GM23248 (cell line): Measurements from ENCODE around the gene NUBP2. TPM values are rescaled to one million over a fixed set of nuclear protein-coding genes. Genes with fewer than 3 reads are reported as not detected.

Experiments
- DNase-seq: peaks from one replicate; pipeline ENCODE4 v3.0.0-alpha.2; 2015
- H2AFZ ChIP-seq: fragments of 200-600 bp; sonication (generic); 2 replicates; pipeline ENCODE4 v1.6.1; 2016; ENCODE audit warnings: antibody characterized with exemption
- H3F3A ChIP-seq: fragments of 200-600 bp; sonication (generic); 2 replicates; pipeline ENCODE4 v1.6.1; 2016; ENCODE audit warnings: mild to moderate bottlenecking, antibody characterized with exemption, mixed run types; ENCODE audit not compliant: insufficient read depth
- H3K27ac ChIP-seq: fragments of 200-600 bp; sonication (generic); 2 replicates; pipeline ENCODE4 v1.5.1; 2016; ENCODE audit warnings: mild to moderate bottlenecking
- H3K27me3 ChIP-seq: fragments of 200-600 bp; sonication (generic); replicated peaks from 2 replicates; pipeline ENCODE4 v1.6.1; 2016; ENCODE audit warnings: mild to moderate bottlenecking; ENCODE audit not compliant: insufficient read depth
- H3K36me3 ChIP-seq: fragments of 200-600 bp; sonication (generic); 2 replicates; pipeline ENCODE4 v1.6.1; 2016; ENCODE audit warnings: low read depth, mild to moderate bottlenecking
- H3K4me1 ChIP-seq: fragments of 200-600 bp; sonication (generic); 2 replicates; pipeline ENCODE4 v1.6.1; 2016; ENCODE audit warnings: mild to moderate bottlenecking; ENCODE audit not compliant: insufficient read depth
- H3K4me2 ChIP-seq: fragments of 200-600 bp; sonication (generic); one replicate; pipeline ENCODE4 v1.6.1; 2016; ENCODE audit warnings: mild to moderate bottlenecking; ENCODE audit not compliant: unreplicated experiment
- H3K4me3 ChIP-seq: fragments of 200-600 bp; sonication (generic); 2 replicates; pipeline ENCODE4 v1.5.1; 2016; ENCODE audit warnings: mild to moderate bottlenecking
- H3K79me2 ChIP-seq: fragments of 200-600 bp; sonication (generic); 2 replicates; pipeline ENCODE4 v1.6.1; 2016; ENCODE audit warnings: mild to moderate bottlenecking; ENCODE audit not compliant: insufficient read depth
- H3K9ac ChIP-seq: fragments of 200-600 bp; sonication (generic); 2 replicates; pipeline ENCODE4 v1.6.1; 2016; ENCODE audit warnings: mild to moderate bottlenecking
- H3K9me2 ChIP-seq: fragments of 200-600 bp; sonication (generic); 2 replicates; pipeline ENCODE4 v1.6.1; 2016; ENCODE audit warnings: mixed run types, mild to moderate bottlenecking, moderate library complexity; ENCODE audit not compliant: insufficient read depth
- H3K9me3 ChIP-seq: fragments of 200-600 bp; sonication (generic); one replicate; pipeline ENCODE4 v1.6.1; 2017; ENCODE audit warnings: low read depth
- H4K20me1 ChIP-seq: fragments of 200-600 bp; sonication (generic); 2 replicates; pipeline ENCODE4 v1.6.0; 2016; ENCODE audit not compliant: insufficient read depth
- EZH2 ChIP-seq: fragments of 200-600 bp; sonication (generic); IDR thresholded peaks from 2 replicates; pipeline ENCODE4 v1.6.1; 2018; ENCODE audit warnings: antibody characterized with exemption, mild to moderate bottlenecking; ENCODE audit not compliant: insufficient read depth, poor library complexity, severe bottlenecking
- EZH2phosphoT487 ChIP-seq: fragments of 200-600 bp; sonication (generic); IDR thresholded peaks from 2 replicates; pipeline ENCODE4 v1.6.1; 2018; ENCODE audit warnings: antibody characterized with exemption, moderate library complexity, mild to moderate bottlenecking, low read depth; ENCODE audit not compliant: insufficient read depth
- WGBS, 2 experiments: methylation state at CpG; one replicate each; pipeline ENCODE4 v1.1.6; 2015 to 2017; ENCODE audit warnings: low lambda C conversion rate in 2 of 2, low coverage in 1 of 2; ENCODE audit errors: missing lambda C conversion rate in 2 of 2; 5-methylcytosine and 5-hydroxymethylcytosine counted together
- in situ Hi-C: fragments of 300-500 bp; cut with MboI; formaldehyde crosslinking; loops from 2 replicates; pipeline ENCODE4 v1.15.0; 2020
- polyA plus RNA-seq: library from polyadenylated mRNA; unstranded; fragments of >200 nt; fragmentation: Nextera tagmentation; extraction: Ambion mirVana; gene quantifications from 2 replicates; pipeline ENCODE4 v1.2.1, GENCODE V29; 2016
- total RNA-seq: library from RNA; depleted of rRNA; stranded (reverse); fragments of >200 nt; shearing (Covaris generic); gene quantifications from 2 replicates; pipeline ENCODE4 v1.2.3, GENCODE V29; 2014

Gene NUBP2
- total and polyA plus RNA-seq, 2 experiments from 2014 or later, result 66.4 to 88.9 TPM

DNA sequence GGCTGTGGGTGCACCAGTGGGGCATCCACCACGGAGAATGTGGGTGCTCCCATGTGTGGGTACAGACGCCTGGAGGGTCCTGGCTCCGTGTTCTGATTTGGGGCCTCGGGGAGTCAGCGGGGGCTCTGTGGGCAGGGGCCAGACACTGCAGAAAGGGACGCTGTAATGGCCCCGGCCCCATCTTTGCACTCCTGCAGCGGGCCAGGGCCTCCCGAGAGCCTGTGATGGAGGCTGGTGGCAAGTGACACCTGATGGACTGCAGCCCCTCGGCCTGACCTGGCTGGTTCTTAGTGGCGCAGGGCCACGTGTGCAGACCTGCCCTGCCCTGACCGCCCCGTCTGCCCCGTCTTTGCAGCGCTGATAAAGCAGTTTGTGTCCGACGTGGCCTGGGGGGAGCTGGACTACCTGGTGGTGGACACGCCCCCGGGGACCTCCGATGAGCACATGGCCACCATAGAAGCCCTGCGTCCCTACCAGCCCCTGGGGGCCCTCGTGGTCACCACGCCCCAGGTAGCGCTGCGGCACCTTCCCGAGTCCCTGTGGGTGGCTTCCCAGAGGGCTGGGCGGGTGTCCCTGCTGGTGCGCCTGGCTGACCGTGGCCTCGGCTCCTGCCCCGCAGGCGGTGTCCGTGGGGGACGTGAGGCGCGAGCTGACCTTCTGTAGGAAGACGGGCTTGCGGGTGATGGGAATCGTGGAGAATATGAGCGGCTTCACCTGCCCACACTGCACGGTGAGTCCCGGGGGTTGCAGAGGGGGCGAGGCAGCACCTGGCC is 4.7 kb downstream of the NUBP2 start:
- Histone ChIP-seq H3K4me2 (no peak overlapping the region), H3K9me3 (no peaks in the 10 kb centered on the region), H4K20me1 (no peaks in the 10 kb centered on the region), H3K36me3 (no peaks in the 10 kb centered on the region; the same call in 1 of the 2 replicates), H3K9ac (no peak overlapping the region), H3K9me2 (no peaks in the 10 kb centered on the region), H3F3A (0 out of 2 replicates have a peak, but pooled peaks cover 3% of the 10 kb centered on the region), H3K27ac (no peak overlapping the region), H3K4me3 (no peak overlapping the region), H3K4me1 (no peaks in the 10 kb centered on the region), H3K79me2 (peaks cover 46% of the 10 kb centered on the region), H2AFZ (no peak overlapping the region), H3K27me3 (no peaks in the 10 kb centered on the region)
- DNase-seq, result no peak
- 94 to 95% methylated on average over 40 to 43 of the region's 44 CpGs for WGBS, 2 experiments
- in situ Hi-C loops, result no loop called here
- TF ChIP-seq EZH2 (no peak), EZH2phosphoT487 (no peak)

- TF ChIP-seq EZH2 (no peak), EZH2phosphoT487 (no peak)
- 87 to 91% methylated on average over 17 to 38 of the region's 38 CpGs for WGBS, 2 experiments
- no peak overlapping the region for H3K4me2 ChIP-seq
- no peaks in the 10 kb centered on the region for H4K20me1 ChIP-seq
- no peak for DNase-seq
- H2AFZ ChIP-seq, result no peak overlapping the region
- no peaks in the 10 kb centered on the region for H3K27me3 ChIP-seq
- no peaks in the 10 kb centered on the region for H3K9me3 ChIP-seq
- no peaks in the 10 kb centered on the region; the same call in 1 of the 2 replicates for H3K36me3 ChIP-seq
- H3K4me3 ChIP-seq, result no peak overlapping the region
- no peaks in the 10 kb centered on the region for H3K4me1 ChIP-seq
- H3K79me2 ChIP-seq, result peaks cover 43% of the 10 kb centered on the region
- in situ Hi-C loops, result no loop called here
- H3F3A ChIP-seq, result 0 out of 2 replicates have a peak, but pooled peaks cover 3% of the 10 kb centered on the region
- H3K9ac ChIP-seq, result no peak overlapping the region
- no peak overlapping the region for H3K27ac ChIP-seq
- H3K9me2 ChIP-seq, result no peaks in the 10 kb centered on the region
Measured at GRCh38 chr16:1788095-1788707, 5.4 kb downstream of the NUBP2 start.

DNA sequence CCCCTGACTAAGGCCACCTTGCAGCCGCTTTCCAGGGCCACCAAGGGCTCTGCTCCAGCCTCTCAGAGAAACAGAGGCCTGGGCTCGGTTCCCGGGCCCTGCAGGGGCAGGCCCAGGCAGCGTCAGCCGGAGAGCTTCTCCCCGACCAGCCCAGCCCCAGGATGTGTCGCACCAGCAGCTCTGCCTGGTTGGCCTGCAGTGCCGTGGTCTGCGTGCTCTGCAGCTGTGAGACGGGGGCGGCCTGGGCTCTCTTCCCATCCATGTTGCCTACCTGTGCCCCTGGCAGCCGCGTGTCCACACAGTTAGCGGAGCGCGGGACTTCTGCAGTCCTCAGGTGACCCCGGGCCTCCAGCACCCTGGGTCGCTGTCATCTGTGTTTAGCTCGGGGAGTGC is 5.9 kb downstream of the NUBP2 start:
- Histone ChIP-seq H3K9me3 (no peaks in the 10 kb centered on the region), H3K36me3 (no peaks in the 10 kb centered on the region; the same call in 1 of the 2 replicates), H2AFZ (no peak overlapping the region), H3K27me3 (no peaks in the 10 kb centered on the region), H3K4me2 (no peak overlapping the region), H3F3A (no peaks in the 10 kb centered on the region), H3K9ac (no peak overlapping the region), H4K20me1 (no peaks in the 10 kb centered on the region), H3K79me2 (peaks cover 38% of the 10 kb centered on the region), H3K27ac (no peak overlapping the region), H3K4me3 (no peak overlapping the region), H3K4me1 (no peaks in the 10 kb centered on the region), H3K9me2 (no peaks in the 10 kb centered on the region)
- 74 to 78% methylated on average over 19 of the region's 19 CpGs for WGBS, 2 experiments
- no peak for DNase-seq
- TF ChIP-seq EZH2phosphoT487, result no peak
- no peak for TF ChIP-seq EZH2
- in situ Hi-C loops, result no loop called here

- no peaks in the 10 kb centered on the region for H3K9me3 ChIP-seq
- H3K4me3 ChIP-seq, result no peak overlapping the region
- in situ Hi-C loops, result no loop called here
- peaks cover 28% of the 10 kb centered on the region for H3K79me2 ChIP-seq
- no peaks in the 10 kb centered on the region for H3K9me2 ChIP-seq
- H3K4me1 ChIP-seq, result no peaks in the 10 kb centered on the region
- H3F3A ChIP-seq, result no peaks in the 10 kb centered on the region
- H3K36me3 ChIP-seq, result no peaks in the 10 kb centered on the region; the same call in 1 of the 2 replicates
- WGBS, 2 experiments, result 87 to 90% methylated on average over 10 to 23 of the region's 25 CpGs
- no peak overlapping the region for H2AFZ ChIP-seq
- no peak overlapping the region for H3K27ac ChIP-seq
- H3K4me2 ChIP-seq, result no peak overlapping the region
- TF ChIP-seq EZH2phosphoT487 (no peak), EZH2 (no peak)
- no peaks in the 10 kb centered on the region for H4K20me1 ChIP-seq
- no peaks in the 10 kb centered on the region for H3K27me3 ChIP-seq
- no peak overlapping the region for H3K9ac ChIP-seq
- DNase-seq, result no peak
Measured at GRCh38 chr16:1789643-1790045, 6.9 kb downstream of the NUBP2 start.
